CD4-positive, alpha-beta T cell (primary cell): ENCODE measurements around the gene CYP4A22. TPM values are rescaled to one million over a fixed set of nuclear protein-coding genes. Genes with fewer than 3 reads are reported as not detected.
"Not testable (repeated sequence)": the region's sequence is repeated elsewhere in the genome, so short reads cannot be mapped to it uniquely, and the experiment has no call there.

ENCODE experiments used
- ATAC-seq: fragments of 200-7000 bp; cut with Tn5 transposase; one replicate; pipeline ENCODE4 v1.10.0; 2022; ENCODE audit warnings: mild to moderate bottlenecking; ENCODE audit not compliant: poor library complexity
- CTCF ChIA-PET: fragments of 350-600 bp; sonication (Branson Sonifier 250); formaldehyde crosslinking; loops from one replicate; lab custom pipeline; 2021; ENCODE audit warnings: antibody characterized with exemption, inconsistent platforms; lab: Charles Lee
- POLR2A ChIA-PET: fragments of 350-600 bp; sonication (Branson Sonifier 250); formaldehyde crosslinking; loops from one replicate; lab custom pipeline; 2021; ENCODE audit warnings: antibody characterized with exemption, inconsistent platforms; lab: Charles Lee
- DNase-seq, 14 experiments: peaks; one replicate each; pipeline ENCODE4 v3.0.0-alpha.2; 2013 to 2020; ENCODE audit warnings: mixed read lengths in 2 of 14
- H3K27ac ChIP-seq, 2 donors: one replicate each; pipeline versions ENCODE4 v1.5.1 to v1.7.0; 2013; ENCODE audit warnings: low read length in 2 of 2, low read depth in 1 of 2, mild to moderate bottlenecking in 1 of 2
- H3K27me3 ChIP-seq, 2 experiments: 1 replicate in 1 of 2; 2 replicates in 1 of 2; pipeline versions ENCODE4 v1.6.1 to v1.7.0; 2013; ENCODE audit warnings: low read length in 2 of 2, control low read depth in 1 of 2, mild to moderate bottlenecking in 1 of 2, moderate library complexity in 1 of 2; ENCODE audit not compliant: insufficient read depth in 2 of 2, control insufficient read depth in 1 of 2
- H3K36me3 ChIP-seq: one replicate; pipeline ENCODE4 v1.6.1; 2013; ENCODE audit warnings: low read length, control low read depth; ENCODE audit not compliant: insufficient read depth
- H3K4me1 ChIP-seq: one replicate; pipeline ENCODE4 v1.6.1; 2013; ENCODE audit warnings: low read length, control low read depth; ENCODE audit not compliant: insufficient read depth
- H3K4me3 ChIP-seq: one replicate; pipeline ENCODE4 v1.5.1; 2013; ENCODE audit warnings: mild to moderate bottlenecking, low read length, moderate library complexity
- H3K9me3 ChIP-seq, 2 experiments: 1 replicate in 1 of 2; 2 replicates in 1 of 2; pipeline versions ENCODE4 v1.6.1 to v1.7.0; 2013; ENCODE audit warnings: low read length in 2 of 2, mild to moderate bottlenecking in 2 of 2, control low read depth in 1 of 2, moderate library complexity in 1 of 2; ENCODE audit not compliant: control insufficient read depth in 1 of 2, insufficient read depth in 1 of 2
- H3K27ac Mint-ChIP-seq: one replicate; pipeline ENCODE4 v1.8.0; 2020; ENCODE audit warnings: mixed read lengths
- H3K27me3 Mint-ChIP-seq: one replicate; pipeline ENCODE4 v1.8.0; 2021; ENCODE audit warnings: mixed read lengths
- H3K36me3 Mint-ChIP-seq: one replicate; pipeline ENCODE4 v1.8.0; 2021; ENCODE audit warnings: low read depth, mixed read lengths
- H3K4me1 Mint-ChIP-seq: one replicate; pipeline ENCODE4 v1.8.0; 2021; ENCODE audit warnings: low read depth, mixed read lengths
- H3K4me3 Mint-ChIP-seq: one replicate; pipeline ENCODE4 v1.8.0; 2020; ENCODE audit warnings: mild to moderate bottlenecking, mixed read lengths
- H3K9me3 Mint-ChIP-seq: one replicate; pipeline ENCODE4 v1.8.0; 2020; ENCODE audit warnings: mixed read lengths
- intact Hi-C, 2 experiments: fragments of 100-400 bp; cut with DNase I in 1 of 2; cut with micrococcal nuclease in 1 of 2; formaldehyde crosslinking; loops; one replicate each; pipeline versions ENCODE4 v1.15.1 to v1.9.0; 2023 to 2025; cut with DNase I, micrococcal nuclease
- total RNA-seq, 174 experiments: library from RNA in 2 of 174; stranded (reverse) in 2 of 174; gene quantifications; one replicate each; pipeline ENCODE4 v1.2.3 and lab custom pipeline; 2021 to 2026
- TF ChIP-seq, protein P1 (sequence below): fragments of 200-600 bp; IDR thresholded peaks from one replicate; pipeline ENCODE4 v1.8.0; 2022; ENCODE audit warnings: antibody characterized with exemption, mild to moderate bottlenecking

Gene CYP4A22
- total RNA-seq, 2 experiments from 2014 or later = not detected

DNA sequence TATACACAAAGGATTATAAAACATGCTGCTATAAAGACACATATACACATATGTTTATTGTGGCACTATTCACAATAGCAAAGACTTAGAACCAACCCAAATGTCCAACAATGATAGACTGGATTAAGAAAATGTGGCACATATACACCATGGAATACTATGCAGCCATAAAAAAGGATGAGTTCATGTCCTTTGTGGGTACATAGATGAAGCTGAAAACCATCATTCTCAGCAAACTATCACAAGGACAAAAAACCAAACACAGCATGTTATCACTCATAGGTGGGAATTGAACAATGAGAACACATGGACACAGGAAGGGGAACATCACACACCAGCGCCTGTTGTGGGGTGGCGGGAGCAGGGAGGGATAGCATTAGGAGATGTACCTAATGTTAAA is 10.2 kb upstream of the CYP4A22 start:
- DNase-seq, H3K36me3 ChIP-seq, H3K4me3 Mint-ChIP-seq, H3K36me3 Mint-ChIP-seq, CTCF ChIA-PET, H3K4me1 Mint-ChIP-seq, H3K9me3 Mint-ChIP-seq, H3K9me3 ChIP-seq, POLR2A ChIA-PET, ATAC-seq, H3K4me1 ChIP-seq, H3K27me3 ChIP-seq, H3K27ac ChIP-seq, intact Hi-C loops, H3K4me3 ChIP-seq, H3K27ac Mint-ChIP-seq: not testable (repeated sequence)
- H3K27me3 Mint-ChIP-seq = peaks cover 23% of the 10 kb centered on the region

DNA sequence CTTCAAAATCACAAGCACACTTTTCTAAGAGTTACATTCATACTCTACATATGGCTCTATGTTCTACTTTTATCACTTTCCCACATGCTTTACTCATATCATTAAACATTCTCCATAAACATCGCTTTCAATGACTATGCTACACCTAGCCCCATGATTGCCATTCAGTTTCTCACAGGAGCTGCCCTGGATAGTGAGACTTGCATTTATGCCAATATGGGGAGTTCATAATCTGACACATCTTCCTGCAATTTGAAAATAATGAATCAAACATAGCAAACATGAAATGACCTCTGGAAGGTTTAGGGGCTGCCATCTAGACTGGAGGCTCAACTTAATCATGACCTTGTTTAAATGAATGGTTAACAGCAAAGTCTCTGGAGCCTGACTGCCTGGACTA is 9.0 kb upstream of the CYP4A22 start:
- Histone ChIP-seq H3K27me3 (peaks cover 0 to 2% of the 10 kb centered on the region in 2 experiments), H3K27ac (no peak overlapping the region), H3K4me1 (no peaks in the 10 kb centered on the region), H3K9me3 (no peaks in the 10 kb centered on the region), H3K4me3 (no peak overlapping the region), H3K36me3 (no peaks in the 10 kb centered on the region)
- ChIA-PET CTCF (no interaction called here), POLR2A (no interaction called here)
- DNase-seq = no peak
- H3K27me3 Mint-ChIP-seq = peaks cover 29% of the 10 kb centered on the region
- intact Hi-C loops = no loop called here
- H3K27ac Mint-ChIP-seq = no peak overlapping the region
- TF ChIP-seq, protein P1, sequence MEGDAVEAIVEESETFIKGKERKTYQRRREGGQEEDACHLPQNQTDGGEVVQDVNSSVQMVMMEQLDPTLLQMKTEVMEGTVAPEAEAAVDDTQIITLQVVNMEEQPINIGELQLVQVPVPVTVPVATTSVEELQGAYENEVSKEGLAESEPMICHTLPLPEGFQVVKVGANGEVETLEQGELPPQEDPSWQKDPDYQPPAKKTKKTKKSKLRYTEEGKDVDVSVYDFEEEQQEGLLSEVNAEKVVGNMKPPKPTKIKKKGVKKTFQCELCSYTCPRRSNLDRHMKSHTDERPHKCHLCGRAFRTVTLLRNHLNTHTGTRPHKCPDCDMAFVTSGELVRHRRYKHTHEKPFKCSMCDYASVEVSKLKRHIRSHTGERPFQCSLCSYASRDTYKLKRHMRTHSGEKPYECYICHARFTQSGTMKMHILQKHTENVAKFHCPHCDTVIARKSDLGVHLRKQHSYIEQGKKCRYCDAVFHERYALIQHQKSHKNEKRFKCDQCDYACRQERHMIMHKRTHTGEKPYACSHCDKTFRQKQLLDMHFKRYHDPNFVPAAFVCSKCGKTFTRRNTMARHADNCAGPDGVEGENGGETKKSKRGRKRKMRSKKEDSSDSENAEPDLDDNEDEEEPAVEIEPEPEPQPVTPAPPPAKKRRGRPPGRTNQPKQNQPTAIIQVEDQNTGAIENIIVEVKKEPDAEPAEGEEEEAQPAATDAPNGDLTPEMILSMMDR = no peak
- no peaks in the 10 kb centered on the region for H3K9me3 Mint-ChIP-seq
- no peaks in the 10 kb centered on the region for H3K4me1 Mint-ChIP-seq
- H3K4me3 Mint-ChIP-seq = no peak overlapping the region
- H3K36me3 Mint-ChIP-seq = no peaks in the 10 kb centered on the region
- no peak for ATAC-seq

DNA sequence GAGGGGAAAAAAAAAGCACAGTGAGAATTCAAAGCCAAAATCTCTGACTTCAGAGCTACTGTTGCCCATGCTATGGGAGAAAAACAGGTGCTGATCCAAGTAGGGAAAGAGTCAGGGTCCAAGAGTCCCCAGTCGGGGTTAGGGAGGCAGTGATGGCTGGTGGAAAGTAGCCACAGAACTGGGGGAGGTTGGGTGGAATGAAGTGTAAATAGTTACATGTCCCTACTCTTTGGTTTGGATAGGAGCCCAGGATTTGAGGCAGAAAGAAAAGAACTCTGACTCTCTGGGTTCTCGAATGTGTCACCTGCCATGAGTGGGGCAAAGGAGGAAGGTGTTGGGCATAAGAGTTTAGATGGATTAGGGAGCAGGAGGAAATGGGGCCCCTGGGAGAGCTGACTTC is 8.4 kb upstream of the CYP4A22 start:
- H3K27ac ChIP-seq, H3K27ac Mint-ChIP-seq, H3K27me3 ChIP-seq, H3K9me3 ChIP-seq, H3K4me1 ChIP-seq, H3K9me3 Mint-ChIP-seq, DNase-seq, CTCF ChIA-PET, intact Hi-C loops, H3K36me3 Mint-ChIP-seq, POLR2A ChIA-PET, ATAC-seq, H3K4me3 Mint-ChIP-seq, H3K36me3 ChIP-seq, H3K4me1 Mint-ChIP-seq, H3K4me3 ChIP-seq: not testable (repeated sequence)
- H3K27me3 Mint-ChIP-seq = peaks cover 29% of the 10 kb centered on the region

DNA sequence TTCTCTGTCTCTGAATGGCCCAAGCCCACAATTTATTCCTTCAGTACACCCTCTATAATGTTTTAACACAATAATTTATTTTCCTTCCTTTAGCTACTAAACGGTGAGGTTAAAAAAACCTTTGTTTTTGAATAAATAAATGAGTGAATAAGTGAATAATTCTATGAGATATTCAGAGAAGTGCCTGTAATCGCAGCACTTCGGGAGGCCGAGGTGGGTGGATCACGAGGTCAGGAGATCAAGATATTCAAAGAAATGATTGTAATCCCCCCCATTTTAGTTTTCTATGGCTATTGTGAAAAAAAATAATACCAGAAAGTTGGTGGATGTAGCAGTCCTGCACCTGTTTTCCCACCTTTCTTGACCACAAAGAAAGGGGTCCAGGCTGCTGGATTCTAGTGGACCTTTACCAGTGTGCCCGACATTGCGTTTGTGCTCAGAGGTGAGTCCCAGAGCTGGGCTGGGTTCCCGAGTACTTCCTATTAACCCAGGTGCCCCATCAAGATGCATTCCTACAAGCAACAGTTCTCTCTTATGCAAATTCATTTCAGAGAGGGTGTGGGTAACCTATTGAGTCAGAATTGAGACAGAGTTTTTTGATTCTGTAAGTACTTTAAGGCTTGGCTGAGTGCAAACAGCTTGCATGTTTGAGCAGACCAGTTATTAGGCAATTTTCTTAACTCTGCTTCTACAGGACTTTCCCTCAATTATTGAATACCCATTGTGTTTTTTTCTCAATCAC is 7.6 kb upstream of the CYP4A22 start:
- H3K27ac Mint-ChIP-seq, DNase-seq, ATAC-seq, H3K27ac ChIP-seq, intact Hi-C loops, H3K9me3 Mint-ChIP-seq, POLR2A ChIA-PET, H3K27me3 ChIP-seq, H3K4me3 Mint-ChIP-seq, H3K4me1 Mint-ChIP-seq, H3K36me3 Mint-ChIP-seq, H3K4me1 ChIP-seq, H3K36me3 ChIP-seq, H3K4me3 ChIP-seq, H3K9me3 ChIP-seq, CTCF ChIA-PET: not testable (repeated sequence)
- peaks cover 29% of the 10 kb centered on the region for H3K27me3 Mint-ChIP-seq

DNA sequence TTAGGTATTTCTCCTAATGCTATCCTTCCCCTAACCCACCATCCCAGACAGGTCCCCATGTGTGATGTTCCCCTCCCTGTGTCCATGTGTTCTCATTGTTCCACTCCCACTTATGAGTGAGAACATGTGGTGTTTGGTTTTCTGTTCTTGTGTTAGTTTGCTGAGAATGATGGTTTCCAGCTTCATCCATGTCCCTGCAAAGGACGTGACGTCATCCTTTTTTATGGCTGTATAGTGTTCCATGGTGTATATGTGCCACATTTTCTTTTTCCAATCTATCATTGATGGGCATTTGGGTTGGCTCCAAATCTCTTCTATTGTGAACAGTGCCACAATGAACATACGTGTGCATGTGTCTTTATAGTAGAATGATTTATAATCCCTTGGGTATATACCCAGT is 4.6 kb upstream of the CYP4A22 start:
- peaks cover 25% of the 10 kb centered on the region for H3K27me3 Mint-ChIP-seq
- H3K27me3 ChIP-seq, H3K4me1 ChIP-seq, POLR2A ChIA-PET, H3K4me1 Mint-ChIP-seq, H3K36me3 Mint-ChIP-seq, H3K27ac Mint-ChIP-seq, intact Hi-C loops, H3K9me3 Mint-ChIP-seq, DNase-seq, H3K4me3 Mint-ChIP-seq, H3K36me3 ChIP-seq, H3K27ac ChIP-seq, H3K4me3 ChIP-seq, H3K9me3 ChIP-seq, ATAC-seq, CTCF ChIA-PET: not testable (repeated sequence)
